Muscle layer of duodenum (tissue), 2 donors: Measurements from ENCODE around the gene MGAT3.
"Not testable (repeated sequence)": the region's sequence is repeated elsewhere in the genome, so short reads cannot be mapped to it uniquely, and the experiment has no call there.

Experiments
- H3K27ac ChIP-seq: one replicate; pipeline ENCODE4 v1.7.0; 2013; ENCODE audit warnings: mild to moderate bottlenecking, low read length
- H3K27me3 ChIP-seq: one replicate; pipeline ENCODE4 v1.7.0; 2013; ENCODE audit warnings: low read depth, mild to moderate bottlenecking, control low read depth, low read length
- H3K36me3 ChIP-seq, 2 donors: one replicate each; pipeline ENCODE4 v1.7.0; 2013; ENCODE audit warnings: low read length in 2 of 2, control low read depth in 1 of 2, mild to moderate bottlenecking in 1 of 2; ENCODE audit not compliant: insufficient read depth in 2 of 2, control insufficient read depth in 1 of 2
- H3K4me1 ChIP-seq, 2 donors: one replicate each; pipeline ENCODE4 v1.7.0; 2013; ENCODE audit warnings: low read length in 2 of 2, mild to moderate bottlenecking in 2 of 2, control low read depth in 1 of 2, moderate library complexity in 1 of 2; ENCODE audit not compliant: insufficient read depth in 2 of 2, control insufficient read depth in 1 of 2
- H3K4me3 ChIP-seq, 2 donors: one replicate each; pipeline ENCODE4 v1.7.0; 2013; ENCODE audit warnings: low read length in 2 of 2, low read depth in 1 of 2, mild to moderate bottlenecking in 1 of 2
- H3K9me3 ChIP-seq, 2 donors: one replicate each; pipeline ENCODE4 v1.7.0; 2013; ENCODE audit warnings: low read length in 2 of 2, control low read depth in 1 of 2, mild to moderate bottlenecking in 1 of 2; ENCODE audit not compliant: control insufficient read depth in 1 of 2
- donor health status: healthy.

Gene MGAT3, protein sequence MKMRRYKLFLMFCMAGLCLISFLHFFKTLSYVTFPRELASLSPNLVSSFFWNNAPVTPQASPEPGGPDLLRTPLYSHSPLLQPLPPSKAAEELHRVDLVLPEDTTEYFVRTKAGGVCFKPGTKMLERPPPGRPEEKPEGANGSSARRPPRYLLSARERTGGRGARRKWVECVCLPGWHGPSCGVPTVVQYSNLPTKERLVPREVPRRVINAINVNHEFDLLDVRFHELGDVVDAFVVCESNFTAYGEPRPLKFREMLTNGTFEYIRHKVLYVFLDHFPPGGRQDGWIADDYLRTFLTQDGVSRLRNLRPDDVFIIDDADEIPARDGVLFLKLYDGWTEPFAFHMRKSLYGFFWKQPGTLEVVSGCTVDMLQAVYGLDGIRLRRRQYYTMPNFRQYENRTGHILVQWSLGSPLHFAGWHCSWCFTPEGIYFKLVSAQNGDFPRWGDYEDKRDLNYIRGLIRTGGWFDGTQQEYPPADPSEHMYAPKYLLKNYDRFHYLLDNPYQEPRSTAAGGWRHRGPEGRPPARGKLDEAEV

GRCh38 chr22:39456522-39457197 lies at the start of gene MGAT3:
TSS of gene MGAT3 (plus strand) at chr22:39457012. CDS start at chr22:39487348, 30,336 bp downstream.
- H3K27me3 ChIP-seq: peaks cover 18% of the 10 kb centered on the region
- peaks cover 0 to 7% of the 10 kb centered on the region in 2 donors for H3K4me1 ChIP-seq
- no peak within 1 kb of the TSS for H3K27ac ChIP-seq
- peak within 1 kb of the TSS in 1 of 2 donors; percentile 56 for H3K4me3 ChIP-seq
- no peaks in the 10 kb centered on the region for H3K36me3 ChIP-seq
- H3K9me3 ChIP-seq: no peaks in the 10 kb centered on the region

GRCh38 chr22:39408173-39408572 lies 48.6 kb upstream of the MGAT3 start:
- no peaks in the 10 kb centered on the region for H3K27me3 ChIP-seq
- H3K9me3 ChIP-seq: no peaks in the 10 kb centered on the region
- no peaks in the 10 kb centered on the region for H3K36me3 ChIP-seq
- H3K4me3 ChIP-seq: no peak overlapping the region
- peaks cover 6 to 12% of the 10 kb centered on the region in 2 donors for H3K4me1 ChIP-seq
- no peak overlapping the region for H3K27ac ChIP-seq

DNA sequence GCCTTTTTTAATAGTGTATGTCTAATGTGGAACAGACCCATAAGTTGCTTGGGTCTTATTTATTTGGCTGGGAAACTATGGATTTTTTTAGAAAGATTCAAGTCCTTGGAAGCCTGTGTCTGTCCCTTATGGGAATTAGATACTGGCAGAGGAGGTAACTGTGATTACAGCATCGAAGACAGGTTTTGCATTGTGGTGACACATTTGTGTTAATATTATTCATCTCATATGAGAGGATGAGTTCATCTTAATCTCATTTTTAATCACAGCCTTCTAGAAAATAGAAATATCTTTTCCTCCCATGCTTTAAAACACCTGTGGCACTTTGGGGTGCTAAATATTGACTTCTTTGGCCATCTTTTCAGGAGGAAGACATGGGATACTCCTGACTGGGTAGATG lies 48.0 kb upstream of the MGAT3 start:
- Histone ChIP-seq H3K27me3 (no peaks in the 10 kb centered on the region), H3K36me3 (no peaks in the 10 kb centered on the region), H3K4me3 (no peak overlapping the region), H3K9me3 (no peaks in the 10 kb centered on the region), H3K27ac (no peak overlapping the region), H3K4me1 (peaks cover 6 to 12% of the 10 kb centered on the region in 2 donors)

DNA sequence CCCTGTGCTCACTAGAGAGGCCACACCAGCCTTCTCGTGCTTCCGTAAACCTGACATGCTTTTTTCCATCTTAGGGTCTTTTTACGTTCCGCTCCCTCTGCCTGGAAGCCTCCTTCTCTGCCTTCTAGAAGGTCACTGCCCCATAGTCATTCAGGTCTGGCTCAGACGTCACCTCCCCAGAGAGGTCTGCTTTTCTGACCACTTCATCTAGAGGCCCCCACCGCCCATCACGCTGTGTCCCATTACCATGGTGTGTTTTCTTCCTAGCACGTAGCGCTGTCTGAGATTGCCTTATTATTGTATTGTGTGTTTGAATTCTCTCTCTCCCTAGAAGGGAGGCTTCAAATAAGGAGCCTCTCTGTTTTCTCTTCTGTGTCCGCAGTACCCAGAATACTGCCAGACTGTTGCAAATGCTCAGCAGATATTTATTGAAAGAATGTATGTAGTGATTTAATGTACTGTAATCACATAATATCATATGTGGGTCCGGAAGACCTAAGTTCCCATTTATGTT lies 47.2 kb upstream of the MGAT3 start:
- no peaks in the 10 kb centered on the region for H3K36me3 ChIP-seq
- H3K4me1 ChIP-seq: peaks cover 6 to 10% of the 10 kb centered on the region in 2 donors
- no peaks in the 10 kb centered on the region for H3K9me3 ChIP-seq
- no peak overlapping the region for H3K4me3 ChIP-seq
- H3K27ac ChIP-seq: no peak overlapping the region
- H3K27me3 ChIP-seq: no peaks in the 10 kb centered on the region

- Histone ChIP-seq H3K27me3 (no peaks in the 10 kb centered on the region), H3K4me1 (peaks cover 0 to 3% of the 10 kb centered on the region in 2 donors), H3K4me3 (no peak overlapping the region), H3K27ac (no peak overlapping the region), H3K36me3 (peaks cover 0 to 3% of the 10 kb centered on the region in 2 donors), H3K9me3 (no peaks in the 10 kb centered on the region)
These were observed 46.5 kb upstream of the MGAT3 start for GRCh38 chr22:39410264-39410663.

DNA sequence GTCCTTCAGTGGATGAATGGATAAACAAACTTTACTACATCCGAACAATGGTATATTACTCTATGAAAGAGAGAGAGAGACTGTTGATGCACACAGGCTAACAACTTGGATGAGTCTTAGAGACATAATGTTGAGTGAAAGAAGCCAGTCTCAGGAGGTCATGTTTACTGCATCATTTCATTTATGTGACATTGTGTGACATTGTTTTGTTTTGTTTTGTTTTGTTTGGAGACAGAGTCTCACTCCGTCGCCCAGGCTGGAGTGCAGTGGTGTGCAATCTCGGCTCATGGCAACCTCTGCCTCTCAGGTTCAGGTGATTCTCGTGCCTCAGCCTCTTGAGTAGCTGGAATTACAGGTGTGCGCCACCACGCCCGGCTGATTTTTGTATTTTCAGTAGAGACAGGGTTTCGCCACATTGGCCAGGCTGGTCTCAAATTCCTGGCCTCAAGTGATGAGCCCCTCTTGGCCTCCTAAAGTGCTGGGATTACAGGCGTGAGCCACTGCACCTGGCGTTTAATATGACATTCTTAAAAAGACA lies 44.9 kb upstream of the MGAT3 start:
- H3K36me3 ChIP-seq: peaks cover 12 to 20% of the 10 kb centered on the region in 2 donors
- not testable (repeated sequence) for H3K27ac ChIP-seq, H3K4me3 ChIP-seq, H3K9me3 ChIP-seq, H3K4me1 ChIP-seq, H3K27me3 ChIP-seq

DNA sequence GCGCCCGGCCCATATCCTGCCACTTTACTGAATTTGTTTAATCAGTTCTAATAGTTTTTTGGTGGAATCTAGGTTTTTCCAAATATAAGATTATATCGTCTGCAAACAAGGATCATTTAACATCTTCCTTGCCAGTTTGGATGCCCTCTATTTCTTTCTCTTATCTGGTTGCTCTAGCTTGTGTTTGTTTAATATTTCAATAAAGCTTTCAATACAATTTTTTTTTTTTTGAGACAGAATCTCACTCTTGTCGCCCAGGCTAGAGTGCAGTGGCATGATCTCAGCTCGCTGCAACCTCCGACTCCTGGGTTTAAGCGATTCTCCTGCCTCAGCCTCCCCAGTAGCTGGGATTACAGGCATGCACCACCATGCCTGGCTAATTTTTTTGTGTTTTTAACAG lies 43.6 kb upstream of the MGAT3 start:
- H3K27me3 ChIP-seq, H3K27ac ChIP-seq, H3K9me3 ChIP-seq, H3K4me1 ChIP-seq, H3K4me3 ChIP-seq: not testable (repeated sequence)
- peaks cover 22 to 33% of the 10 kb centered on the region in 2 donors for H3K36me3 ChIP-seq

GRCh38 chr22:39414377-39414776 lies 42.4 kb upstream of the MGAT3 start:
- no peaks in the 10 kb centered on the region for H3K27me3 ChIP-seq
- peaks cover 34 to 44% of the 10 kb centered on the region in 2 donors for H3K36me3 ChIP-seq
- H3K9me3 ChIP-seq: no peaks in the 10 kb centered on the region
- no peaks in the 10 kb centered on the region for H3K4me1 ChIP-seq
- no peak overlapping the region for H3K4me3 ChIP-seq
- no peak overlapping the region for H3K27ac ChIP-seq

DNA sequence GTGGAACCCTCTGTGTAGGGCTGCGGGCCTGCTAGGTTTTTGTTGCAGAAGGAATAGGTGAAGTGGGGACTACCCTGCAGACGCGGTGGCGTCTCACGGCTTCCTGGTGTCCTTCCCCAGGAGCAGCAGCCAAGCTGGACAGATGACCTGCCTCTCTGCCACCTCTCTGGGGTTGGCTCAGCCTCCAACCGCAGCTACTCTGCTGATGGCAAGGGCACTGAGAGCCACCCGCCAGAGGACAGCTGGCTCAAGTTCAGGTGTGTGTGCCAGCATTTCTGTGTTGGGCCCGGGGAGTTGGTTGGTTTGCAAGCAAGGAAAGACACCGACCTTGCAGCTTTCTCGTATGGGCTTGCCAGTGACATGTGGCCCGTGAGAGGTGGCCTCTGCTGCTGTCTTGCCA lies 41.9 kb upstream of the MGAT3 start:
- Histone ChIP-seq H3K36me3 (peaks cover 39 to 49% of the 10 kb centered on the region in 2 donors), H3K27ac (no peak overlapping the region), H3K4me1 (no peaks in the 10 kb centered on the region), H3K4me3 (no peak overlapping the region), H3K27me3 (no peaks in the 10 kb centered on the region), H3K9me3 (no peaks in the 10 kb centered on the region)

DNA sequence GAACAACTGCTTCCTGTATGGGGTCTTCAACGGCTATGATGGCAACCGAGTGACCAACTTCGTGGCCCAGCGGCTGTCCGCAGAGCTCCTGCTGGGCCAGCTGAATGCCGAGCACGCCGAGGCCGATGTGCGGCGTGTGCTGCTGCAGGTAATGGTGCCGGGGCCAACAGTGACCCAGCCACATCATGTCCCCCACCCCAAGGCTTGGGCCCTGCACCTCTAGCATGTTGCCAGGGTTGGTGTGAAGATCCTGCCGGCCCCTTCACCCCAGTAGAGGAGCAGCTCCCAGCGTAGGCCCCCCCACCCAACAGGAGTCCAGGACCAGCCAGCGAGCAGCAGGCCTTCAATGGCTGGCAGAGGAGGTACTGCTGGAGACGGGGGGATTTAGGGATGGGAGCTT lies 41.3 kb upstream of the MGAT3 start:
- Histone ChIP-seq H3K9me3 (no peaks in the 10 kb centered on the region), H3K4me1 (no peaks in the 10 kb centered on the region), H3K27ac (no peak overlapping the region), H3K27me3 (no peaks in the 10 kb centered on the region), H3K4me3 (no peak overlapping the region), H3K36me3 (peaks cover 45 to 55% of the 10 kb centered on the region in 2 donors)

DNA sequence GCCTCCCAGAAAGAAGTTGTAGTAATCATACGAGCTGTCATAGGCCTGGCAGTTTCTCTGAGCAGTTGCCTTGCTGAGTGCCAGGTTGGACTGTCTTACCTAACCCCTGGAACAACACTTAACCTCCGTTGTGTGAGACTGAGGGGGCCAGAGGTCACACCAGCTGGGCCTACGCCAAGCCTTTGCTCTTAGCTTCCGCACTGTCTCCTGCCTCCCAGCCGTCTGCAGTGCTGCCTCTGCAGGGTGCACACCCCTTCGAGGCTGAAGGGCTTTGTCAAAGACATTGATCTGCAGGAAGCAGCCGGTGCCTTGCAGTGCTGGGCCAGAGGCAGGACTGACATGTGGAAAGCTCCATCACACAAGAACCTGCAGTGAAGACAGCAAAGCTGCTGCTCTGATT lies 40.5 kb upstream of the MGAT3 start:
- no peaks in the 10 kb centered on the region for H3K9me3 ChIP-seq
- no peak overlapping the region for H3K27ac ChIP-seq
- no peaks in the 10 kb centered on the region for H3K4me1 ChIP-seq
- H3K4me3 ChIP-seq: no peak overlapping the region
- peaks cover 50 to 63% of the 10 kb centered on the region in 2 donors for H3K36me3 ChIP-seq
- no peaks in the 10 kb centered on the region for H3K27me3 ChIP-seq
